Heart right ventricle (tissue), 16 donors: Measurements from ENCODE around the gene RGS19. TPM values are rescaled to one million over a fixed set of nuclear protein-coding genes. Genes with fewer than 3 reads are reported as not detected.

ENCODE experiments used
- ATAC-seq, 8 donors: fragments of 200-7000 bp; cut with Tn5 transposase; one replicate each; pipeline ENCODE4 v1.9.1; 2020; ENCODE audit warnings: mild to moderate bottlenecking in 8 of 8, moderate library complexity in 8 of 8, moderate number of reproducible peaks in 1 of 8
- DNase-seq, 2 donors: peaks; one replicate each; pipeline ENCODE4 v3.0.0-alpha.2; 2020
- H3K27ac ChIP-seq, 10 donors: fragments of 200-600 bp; sonication (generic) in 2 of 10; one replicate each; pipeline versions ENCODE4 v1.5.0 to v1.8.0; 2020 to 2022; ENCODE audit warnings: mild to moderate bottlenecking in 3 of 10
- H3K27me3 ChIP-seq, 7 donors: fragments of 200-600 bp; one replicate each; pipeline ENCODE4 v1.8.0; 2021 to 2022; ENCODE audit warnings: mild to moderate bottlenecking in 2 of 7
- H3K36me3 ChIP-seq, 9 donors: fragments of 200-600 bp; sonication (generic) in 1 of 9; one replicate each; pipeline versions ENCODE4 v1.5.0 to v1.8.0; 2020 to 2022; ENCODE audit warnings: mild to moderate bottlenecking in 2 of 9
- H3K4me1 ChIP-seq, 9 donors: fragments of 200-600 bp; sonication (generic) in 1 of 9; one replicate each; pipeline versions ENCODE4 v1.5.0 to v1.8.0; 2020 to 2022; ENCODE audit warnings: mild to moderate bottlenecking in 4 of 9
- H3K4me3 ChIP-seq, 10 donors: fragments of 200-600 bp; sonication (generic) in 2 of 10; one replicate each; pipeline versions ENCODE4 v1.5.0 to v1.8.0; 2020 to 2022; ENCODE audit warnings: mild to moderate bottlenecking in 7 of 10, moderate library complexity in 2 of 10
- H3K9me3 ChIP-seq, 11 donors: fragments of 200-600 bp in 10 of 11; sonication (generic) in 2 of 11; one replicate each; pipeline versions ENCODE4 v1.5.0 to v1.8.0; 2013 to 2022; ENCODE audit warnings: mild to moderate bottlenecking in 2 of 11, control low read depth in 1 of 11, moderate library complexity in 1 of 11
- WGBS, 2 donors: extraction: QIAGEN DNeasy Blood & Tissue Kit; methylation state at CpG; one replicate each; pipeline ENCODE4 v1.1.7; 2013; ENCODE audit warnings: inconsistent platforms in 1 of 2; 5-methylcytosine and 5-hydroxymethylcytosine counted together
- intact Hi-C, 10 donors: fragments of 100-400 bp; cut with DNase I; formaldehyde crosslinking; loops; one replicate each; pipeline versions ENCODE4 v1.11.1 to v1.14.2; 2022
- polyA plus RNA-seq, 2 donors: library from polyadenylated mRNA; stranded (reverse); fragments of 200-250 nt; gene quantifications; one replicate each; pipeline ENCODE4 v1.2.3, GENCODE V29; 2013
- total RNA-seq, 10 donors: library from RNA; stranded (reverse); fragmentation: NEBNext Ultra II Directional in 3 of 10; extraction: Animal tissue kit (Norgen Biotek cat#: 25700) in 3 of 10; gene quantifications; one replicate each; pipeline versions ENCODE4 v1.2.1 to v1.2.4, GENCODE V29; 2021 to 2023
- TF ChIP-seq, protein P1 (sequence below), 9 donors: fragments of 200-600 bp; sonication (generic) in 2 of 9; IDR thresholded peaks; one replicate each; pipeline versions ENCODE4 v1.5.0 to v1.8.0; 2021 to 2022; ENCODE audit warnings: antibody characterized with exemption in 9 of 9, mild to moderate bottlenecking in 5 of 9, moderate library complexity in 1 of 9
- donor health status: Arrhythmogenic right ventricular cardiomyopathy.
- donor health status: ischemic (EF 13 %, LVEDD 7.1; RV severe dilation, severe dysfunction).
- donor health status: healthy with polysubstance abuse.
- donor health status: DM: no; HTN: yes; CAD: no.
- donor health status: DM: no; HTN: no; CAD: no.
- donor health status: ischemic (EF 25% LVEDD 6.9; RV normal size, moderate dysfunction).
- donor health status: ischemic (EF 25% LVEDD 5.7; RV mildly dilated, moderate dysfunction).
- donor health status: healthy.
- donor health status: DM: yes; HTN: yes; CAD: no.
- donor health status: Ischemic cardiomyopathy.
- donor health status: ischemic (EF 35%, LVEDD 5.7; RV mildly dilated, moderate dysfunction).
- donor health status: nonischemic (EF 11% LVEDD 7.7; RV severe dilation, severe dysfunction).
- donor health status: DM: yes; HTN: yes; CAD: no.
- donor health status: PGD.
- donor health status: ischemic (EF 29% LVEDD 5.4; RV normal size, mild dysfunction).
- donor health status: nonischemic (EF 23%, LVEDD 6.1; RV moderate dilation, normal function).

RGS19 gene
- total and polyA plus RNA-seq, 12 donors: 1.8 to 13.1 (median 4.0) TPM

- Histone ChIP-seq H3K27me3 (no peaks in the 10 kb centered on the region), H3K4me3 (no peak overlapping the region), H3K4me1 (no peaks in the 10 kb centered on the region), H3K36me3 (peaks cover 5 to 98% (median 80%) of the 10 kb centered on the region in 9 donors), H3K9me3 (no peaks in the 10 kb centered on the region), H3K27ac (no peak overlapping the region)
- no peak for DNase-seq
- ATAC-seq: no peak
- 95 to 96% methylated on average over 29 of the region's 29 CpGs for WGBS, 2 donors
- TF ChIP-seq, protein P1, sequence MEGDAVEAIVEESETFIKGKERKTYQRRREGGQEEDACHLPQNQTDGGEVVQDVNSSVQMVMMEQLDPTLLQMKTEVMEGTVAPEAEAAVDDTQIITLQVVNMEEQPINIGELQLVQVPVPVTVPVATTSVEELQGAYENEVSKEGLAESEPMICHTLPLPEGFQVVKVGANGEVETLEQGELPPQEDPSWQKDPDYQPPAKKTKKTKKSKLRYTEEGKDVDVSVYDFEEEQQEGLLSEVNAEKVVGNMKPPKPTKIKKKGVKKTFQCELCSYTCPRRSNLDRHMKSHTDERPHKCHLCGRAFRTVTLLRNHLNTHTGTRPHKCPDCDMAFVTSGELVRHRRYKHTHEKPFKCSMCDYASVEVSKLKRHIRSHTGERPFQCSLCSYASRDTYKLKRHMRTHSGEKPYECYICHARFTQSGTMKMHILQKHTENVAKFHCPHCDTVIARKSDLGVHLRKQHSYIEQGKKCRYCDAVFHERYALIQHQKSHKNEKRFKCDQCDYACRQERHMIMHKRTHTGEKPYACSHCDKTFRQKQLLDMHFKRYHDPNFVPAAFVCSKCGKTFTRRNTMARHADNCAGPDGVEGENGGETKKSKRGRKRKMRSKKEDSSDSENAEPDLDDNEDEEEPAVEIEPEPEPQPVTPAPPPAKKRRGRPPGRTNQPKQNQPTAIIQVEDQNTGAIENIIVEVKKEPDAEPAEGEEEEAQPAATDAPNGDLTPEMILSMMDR (IDR thresholded peaks at IDR 0.05): no peak
- intact Hi-C loops: no loop called here
These were observed 53.4 kb downstream of the RGS19 start for GRCh38 chr20:64025826-64026412.

- Histone ChIP-seq H3K36me3 (peaks cover 5 to 98% (median 80%) of the 10 kb centered on the region in 9 donors), H3K4me1 (no peaks in the 10 kb centered on the region), H3K4me3 (no peak overlapping the region), H3K27me3 (no peaks in the 10 kb centered on the region), H3K9me3 (no peaks in the 10 kb centered on the region), H3K27ac (no peak overlapping the region)
- TF ChIP-seq, protein P1 (IDR thresholded peaks at IDR 0.05): no peak
- ATAC-seq (no peak), DNase-seq (no peak)
- intact Hi-C loops: no loop called here
- WGBS, 2 donors: 95 to 97% methylated on average over 18 of the region's 18 CpGs
These were observed 54.1 kb downstream of the RGS19 start for GRCh38 chr20:64025101-64025825.

DNA sequence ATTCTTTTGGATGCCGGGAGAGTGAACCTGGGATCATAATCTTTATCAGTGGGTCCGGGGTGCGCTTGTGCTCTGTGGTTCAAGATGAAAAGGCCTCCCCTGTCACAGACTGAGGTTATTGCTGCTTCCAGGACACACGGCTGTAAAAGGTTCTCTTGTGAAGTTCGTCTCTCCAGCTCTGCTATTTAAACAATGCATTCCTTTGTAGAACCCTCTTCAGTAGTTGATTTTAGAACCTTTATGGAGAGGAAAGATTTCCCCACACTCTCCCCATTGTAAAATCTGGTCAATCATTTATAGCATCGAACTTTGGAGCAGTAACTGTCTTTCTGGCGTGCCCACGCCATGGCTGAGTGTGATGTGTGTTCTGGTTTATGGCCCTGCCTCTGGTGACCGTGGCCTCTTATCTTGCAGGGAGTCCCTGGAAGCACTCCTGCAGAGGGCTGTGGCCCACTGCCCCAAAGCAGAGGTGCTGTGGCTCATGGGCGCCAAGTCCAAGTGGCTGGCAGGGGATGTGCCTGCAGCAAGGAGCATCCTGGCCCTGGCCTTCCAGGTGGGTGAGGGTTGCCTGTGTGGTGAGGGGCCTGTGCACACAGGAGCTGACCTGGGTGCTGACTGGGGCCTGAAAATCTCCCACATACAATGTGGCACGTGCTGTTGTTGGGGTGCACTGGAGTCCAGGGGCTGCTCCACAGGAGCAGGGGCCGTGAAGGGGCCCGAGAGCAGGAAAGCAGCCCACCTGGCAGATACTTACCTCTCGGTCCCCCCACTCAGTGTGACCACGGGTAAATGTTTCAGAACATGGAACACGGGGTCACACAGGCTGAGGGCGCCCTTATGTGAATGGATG, 55.0 kb downstream of the RGS19 start:
- no peaks in the 10 kb centered on the region for H3K4me1 ChIP-seq
- WGBS, 2 donors: 93 to 94% methylated on average over 17 of the region's 17 CpGs
- ATAC-seq (no peak), DNase-seq (no peak)
- no peak overlapping the region for H3K4me3 ChIP-seq
- TF ChIP-seq, protein P1 (IDR thresholded peaks at IDR 0.05): no peak
- H3K9me3 ChIP-seq: no peaks in the 10 kb centered on the region
- no peak overlapping the region for H3K27ac ChIP-seq
- no peaks in the 10 kb centered on the region for H3K27me3 ChIP-seq
- intact Hi-C loops: loop anchor here in 1 of 10 donors (5.0 kb wide), 1 partner anchor 37 kb away; no protein-coding TSS in a partner anchor
- peaks cover 5 to 98% (median 84%) of the 10 kb centered on the region in 9 donors for H3K36me3 ChIP-seq
